Glomerular visceral epithelial cell (primary cell): ENCODE results near the gene KIR2DL1.
"Not testable (repeated sequence)": the region's sequence is repeated elsewhere in the genome, so short reads cannot be mapped to it uniquely, and the experiment has no call there.

Source experiments
- DNase-seq: peaks from one replicate; pipeline ENCODE4 v3.0.0-alpha.2; 2016; ENCODE audit errors: extremely low spot score

The KIR2DL1 gene

DNA sequence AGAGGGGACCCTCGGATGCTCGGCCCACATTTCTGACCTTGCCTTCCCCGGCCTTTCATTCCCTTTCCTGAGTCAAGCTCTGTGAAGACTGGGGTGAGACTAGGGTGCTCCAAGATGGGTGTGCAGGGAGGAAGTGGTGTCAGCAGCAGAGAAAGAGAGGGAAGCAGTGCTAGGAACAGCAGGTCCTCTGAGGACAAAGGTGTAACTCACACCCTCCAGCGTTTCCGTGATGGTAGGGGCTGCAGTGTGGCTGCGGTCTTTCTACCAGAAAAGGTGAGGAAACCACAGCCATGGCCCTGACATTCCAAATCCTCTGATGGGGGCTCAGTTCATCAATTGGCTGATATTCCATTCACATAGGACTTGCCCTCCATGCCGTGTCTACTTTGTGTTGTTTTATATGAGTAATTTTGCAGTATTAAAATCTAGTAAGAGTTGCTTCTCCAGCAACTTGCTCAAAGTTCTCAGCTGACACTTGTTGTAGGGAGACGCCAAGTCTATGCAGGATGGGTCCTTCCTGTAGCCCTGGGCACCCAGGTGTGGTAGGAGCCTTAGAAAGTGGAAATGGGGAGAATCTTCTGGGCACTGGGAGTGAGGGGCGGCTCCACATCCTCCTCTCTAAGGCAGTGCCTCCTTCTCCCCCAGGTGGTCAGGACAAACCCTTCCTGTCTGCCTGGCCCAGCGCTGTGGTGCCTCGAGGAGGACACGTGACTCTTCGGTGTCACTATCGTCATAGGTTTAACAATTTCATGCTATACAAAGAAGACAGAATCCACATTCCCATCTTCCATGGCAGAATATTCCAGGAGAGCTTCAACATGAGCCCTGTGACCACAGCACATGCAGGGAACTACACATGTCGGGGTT lies 48.3 kb downstream of the KIR2DL1 start:
- no peak for DNase-seq

DNA sequence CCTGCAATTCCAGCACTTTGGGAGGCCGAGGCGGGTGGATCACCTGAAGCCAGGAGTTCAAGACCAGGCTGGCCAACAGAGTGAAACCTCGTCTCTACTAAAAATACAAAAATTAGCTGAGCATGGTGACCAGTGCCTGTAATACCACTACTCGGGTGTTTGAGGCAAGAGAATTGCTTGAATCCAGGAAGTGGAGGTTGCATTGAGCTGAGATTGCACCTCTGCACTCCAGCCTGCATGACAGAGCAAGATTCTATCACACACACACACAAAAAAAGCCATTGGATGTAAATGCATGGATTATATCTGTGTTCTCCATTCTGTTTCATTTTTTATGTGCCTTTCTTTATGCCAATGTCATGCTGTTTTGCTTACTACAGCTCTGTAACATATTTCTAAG lies 54.8 kb downstream of the KIR2DL1 start:
- DNase-seq = not testable (repeated sequence)

DNA sequence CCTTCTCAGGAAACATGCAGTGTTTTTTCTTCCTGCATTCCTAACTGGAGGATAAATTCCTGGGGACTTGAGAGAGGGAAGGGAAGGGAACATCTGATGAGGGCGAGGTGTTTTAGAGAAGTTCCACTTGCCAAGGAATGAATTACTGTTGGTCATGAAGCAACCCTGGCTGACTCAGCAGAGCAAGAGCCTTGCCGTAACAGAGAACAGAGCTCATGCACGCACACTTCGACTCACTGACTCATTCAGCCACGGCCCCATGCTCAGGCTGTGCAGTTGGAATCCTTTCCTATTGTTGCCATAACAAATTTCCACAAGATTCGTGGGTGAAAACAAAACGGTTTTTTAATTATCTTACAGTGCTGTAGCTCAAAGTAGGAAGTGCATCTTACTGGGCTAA lies 55.7 kb downstream of the KIR2DL1 start:
- not testable (repeated sequence) for DNase-seq

- not testable (repeated sequence) for DNase-seq
These were observed 58.5 kb downstream of the KIR2DL1 start for GRCh38 chr19:54828064-54828463.

DNA sequence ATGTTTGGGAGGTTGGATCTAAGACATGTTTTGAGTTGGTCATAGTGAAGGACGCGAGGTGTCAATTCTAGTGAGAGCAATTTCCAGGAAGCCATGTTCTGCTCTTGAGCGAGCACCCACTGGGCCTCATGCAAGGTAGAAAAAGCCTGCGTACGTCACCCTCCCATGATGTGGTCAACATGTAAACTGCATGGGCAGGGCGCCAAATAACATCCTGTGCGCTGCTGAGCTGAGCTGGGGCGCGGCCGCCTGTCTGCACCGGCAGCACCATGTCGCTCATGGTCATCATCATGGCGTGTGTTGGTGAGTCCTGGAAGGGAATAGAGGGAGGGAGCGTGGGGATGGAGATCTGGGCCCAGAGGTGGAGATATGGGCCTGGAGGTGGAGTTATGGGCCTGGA lies 62.9 kb downstream of the KIR2DL1 start, which contains the start of gene KIR2DS4:
Gene KIR2DS4, plus strand, starts transcription at position 181 of the 400 bp plus-strand sequence.
- not testable (repeated sequence) for DNase-seq
